ENCODE measurements around the gene MUC4. TPM values are rescaled to one million over a fixed set of nuclear protein-coding genes. Genes with fewer than 3 reads are reported as not detected.
A peak's percentile ranks its signal among the peaks of the same experiment; 100 is the strongest.
"Not testable (repeated sequence)": the region's sequence is repeated elsewhere in the genome, so short reads cannot be mapped to it uniquely, and the experiment has no call there.

The MUC4 gene
- polyA plus RNA-seq, 3 donors = 0.61 to 2.0 (median 1.0) TPM

- no peak for DNase-seq
Measured at GRCh38 chr3:195788711-195789581, 22.8 kb downstream of the MUC4 start.

DNA sequence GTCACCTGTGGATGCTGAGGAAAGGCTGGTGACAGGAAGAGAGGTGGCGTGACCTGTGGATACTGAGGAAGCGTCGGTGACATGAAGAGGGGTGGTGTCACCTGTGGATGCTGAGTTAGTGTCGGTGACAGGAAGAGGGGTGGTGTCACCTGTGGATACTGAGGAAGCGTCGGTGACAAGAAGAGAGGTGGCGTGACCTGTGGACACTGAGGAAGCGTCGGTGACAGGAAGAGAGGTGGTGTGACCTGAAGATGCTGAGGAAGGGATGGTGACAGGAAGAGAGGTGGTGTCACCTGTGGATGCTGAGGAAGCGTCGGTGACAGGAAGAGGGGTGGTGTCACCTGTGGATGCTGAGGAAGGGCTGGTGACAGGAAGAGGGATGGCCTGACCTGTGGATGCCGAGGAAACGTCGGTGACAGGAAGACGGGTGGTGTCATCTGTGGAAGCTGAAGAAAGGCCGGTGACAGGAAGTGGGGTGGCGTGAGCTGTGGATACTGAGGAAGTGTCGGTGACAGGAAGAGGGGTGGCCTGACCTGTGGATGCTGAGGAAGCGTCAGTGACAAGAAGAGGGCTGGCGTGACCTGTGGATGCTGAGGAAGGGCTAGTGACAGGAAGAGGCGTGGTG, 25.8 kb downstream of the MUC4 start:
- DNase-seq = not testable (repeated sequence)

DNA sequence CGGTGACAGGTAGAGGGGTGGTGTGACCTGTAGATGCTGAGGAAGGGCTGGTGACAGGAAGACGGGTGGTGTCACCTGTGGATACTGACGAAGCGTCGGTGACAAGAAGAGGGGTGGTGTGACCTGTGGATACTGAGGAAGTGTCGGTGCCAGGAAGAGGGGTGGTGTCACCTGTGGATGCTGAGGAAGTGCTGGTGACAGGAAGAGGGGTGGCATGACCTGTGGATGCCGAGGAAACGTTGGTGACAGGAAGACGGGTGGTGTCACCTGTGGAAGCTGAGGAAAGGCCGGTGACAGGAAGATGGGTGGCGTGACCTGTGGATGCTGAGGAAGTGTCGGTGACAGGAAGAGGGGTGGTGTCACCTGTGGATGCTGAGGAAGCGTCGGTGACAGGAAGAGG, 27.7 kb downstream of the MUC4 start:
- DNase-seq = not testable (repeated sequence)

GRCh38 chr3:195781236-195781635, 30.5 kb downstream of the MUC4 start:
- not testable (repeated sequence) for DNase-seq

DNA sequence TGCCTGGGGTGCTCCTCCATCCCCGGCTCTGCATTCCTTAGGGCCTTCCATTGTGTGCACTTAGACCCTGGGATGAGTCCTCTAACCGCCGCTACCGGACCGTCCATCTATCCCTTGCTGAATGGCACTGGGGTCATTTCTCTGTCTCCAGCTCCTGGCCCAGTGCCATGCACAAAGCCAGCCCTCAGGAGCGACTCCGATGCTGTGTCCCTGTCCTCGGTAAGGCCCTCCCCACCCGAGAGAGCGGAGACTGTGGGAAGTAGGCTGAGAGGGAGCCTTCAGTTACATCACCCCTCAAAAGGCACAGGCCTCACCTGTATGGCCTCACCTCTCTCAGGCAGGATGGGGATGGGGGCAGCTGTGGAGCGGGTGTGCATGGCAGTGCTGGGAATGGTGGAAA, 33.8 kb downstream of the MUC4 start:
- DNase-seq = no peak

DNA sequence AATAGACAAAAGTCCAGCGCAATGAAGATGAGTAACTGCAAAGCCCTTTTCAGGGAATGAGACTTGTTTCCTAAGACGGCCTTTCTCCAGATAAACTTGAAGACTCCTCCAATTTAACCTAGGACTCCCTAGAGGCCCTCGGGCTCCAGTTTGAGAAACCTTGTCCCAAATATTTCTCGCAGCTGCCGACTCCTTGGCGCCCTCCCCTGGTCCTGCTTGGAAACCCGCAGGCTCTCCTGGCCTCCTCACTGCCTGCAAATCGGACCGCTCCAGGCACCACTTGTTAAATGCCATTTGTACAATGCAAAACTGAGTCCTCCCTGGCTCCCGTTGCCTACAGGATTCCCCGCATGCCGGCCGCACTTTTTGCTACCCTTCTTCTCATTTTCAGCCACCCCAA, 36.8 kb downstream of the MUC4 start:
- peak; percentile 20 for DNase-seq

GRCh38 chr3:195773956-195774537, 37.7 kb downstream of the MUC4 start:
- no peak for DNase-seq

- no peak for DNase-seq
Measured at GRCh38 chr3:195771646-195772300, 40.0 kb downstream of the MUC4 start.

DNA sequence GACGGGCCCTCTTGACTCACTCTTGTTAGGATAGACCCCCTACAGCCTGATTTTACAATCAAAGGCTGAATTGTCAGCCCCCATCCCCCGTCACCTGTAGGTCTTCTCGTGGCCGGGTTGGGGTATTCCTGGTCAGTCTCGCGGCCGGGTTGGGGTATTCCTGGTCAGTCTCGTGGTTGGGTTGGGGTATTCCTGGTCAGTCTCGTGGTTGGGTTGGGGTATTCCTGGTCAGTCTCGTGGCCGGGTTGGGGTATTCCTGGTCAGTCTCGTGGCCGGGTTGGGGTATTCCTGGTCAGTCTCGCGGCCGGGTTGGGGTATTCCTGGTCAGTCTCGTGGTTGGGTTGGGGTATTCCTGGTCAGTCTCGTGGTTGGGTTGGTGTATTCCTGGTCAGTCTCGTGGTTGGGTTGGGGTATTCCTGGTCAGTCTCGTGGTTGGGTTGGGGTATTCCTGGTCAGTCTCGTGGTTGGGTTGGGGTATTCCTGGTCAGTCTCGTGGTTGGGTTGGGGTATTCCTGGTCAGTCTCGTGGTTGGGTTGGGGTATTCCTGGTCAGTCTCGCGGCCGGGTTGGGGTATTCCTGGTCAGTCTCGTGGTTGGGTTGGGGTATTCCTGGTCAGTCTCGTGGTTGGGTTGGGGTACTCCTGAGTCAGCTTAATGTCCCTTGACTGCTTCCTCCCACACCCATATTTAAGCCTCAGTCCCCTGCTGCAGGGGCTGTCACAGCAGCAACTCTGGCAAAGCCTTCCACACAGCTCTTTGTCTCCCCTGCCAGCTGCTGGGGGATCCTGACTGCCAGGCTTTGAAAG, 40.7 kb downstream of the MUC4 start:
- DNase-seq = not testable (repeated sequence)

DNA sequence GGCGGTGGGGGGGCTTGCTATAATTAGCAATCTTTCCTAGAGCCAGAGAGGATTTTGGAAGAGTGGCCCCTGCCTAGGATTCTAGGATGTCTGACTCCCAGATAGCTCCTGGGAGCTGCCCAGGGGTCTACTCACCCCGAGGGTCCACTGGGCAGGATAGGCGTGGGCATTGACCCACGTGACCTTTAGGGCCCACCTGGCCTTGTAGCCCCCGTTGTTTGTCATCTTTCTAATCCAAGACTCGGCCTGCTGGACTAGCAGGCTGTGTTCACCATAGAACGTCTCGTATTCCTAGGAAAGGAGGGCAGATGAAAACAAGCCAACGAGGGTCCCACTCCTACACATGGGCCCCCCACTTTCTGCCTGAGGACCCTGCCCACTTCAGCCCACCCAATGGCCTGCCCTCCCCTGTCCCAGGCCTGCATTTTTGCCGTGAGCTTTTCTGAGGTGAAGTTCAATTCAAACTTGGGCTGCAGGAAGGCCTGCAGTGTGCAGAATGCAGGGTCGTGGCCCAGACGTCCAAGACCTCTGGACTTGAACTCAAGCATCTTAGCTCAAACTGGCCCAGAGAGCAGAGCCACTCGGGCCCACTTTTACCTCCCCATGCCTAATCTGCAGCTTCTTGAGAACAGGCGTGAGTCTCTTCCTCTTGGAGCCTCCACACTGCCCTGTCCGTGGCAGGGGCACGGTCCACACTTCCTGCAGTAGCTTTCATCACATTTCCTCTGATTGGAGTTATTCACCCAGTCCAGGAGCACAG, 41.5 kb downstream of the MUC4 start:
- DNase-seq = no peak

GRCh38 chr3:195769551-195769950, 42.2 kb downstream of the MUC4 start:
- DNase-seq = no peak

GRCh38 chr3:195768831-195769303, 42.9 kb downstream of the MUC4 start:
- DNase-seq = no peak

DNA sequence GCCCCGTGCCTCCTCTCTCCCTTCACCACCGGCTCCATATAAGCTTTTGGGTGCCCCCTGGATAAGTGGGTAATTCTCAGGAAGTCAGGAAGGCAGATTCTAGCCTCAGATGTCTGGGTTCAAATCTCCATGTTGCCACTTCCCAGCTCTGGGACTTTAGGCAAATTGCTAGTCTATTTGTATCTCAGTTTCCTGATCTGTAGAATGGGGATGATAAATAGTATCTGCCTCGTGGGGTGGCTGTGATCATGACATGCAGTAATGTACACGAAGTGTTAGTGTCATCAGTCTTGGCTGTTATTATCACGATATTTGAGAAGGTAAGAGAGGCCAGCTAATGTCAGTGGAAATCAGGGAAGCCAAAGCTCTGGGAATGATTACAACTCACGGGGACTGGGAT, 43.3 kb downstream of the MUC4 start:
- no peak for DNase-seq

GRCh38 chr3:195767792-195768191, 43.9 kb downstream of the MUC4 start:
- no peak for DNase-seq

- DNase-seq = no peak
Measured at GRCh38 chr3:195766671-195767070, 45.1 kb downstream of the MUC4 start.

DNA sequence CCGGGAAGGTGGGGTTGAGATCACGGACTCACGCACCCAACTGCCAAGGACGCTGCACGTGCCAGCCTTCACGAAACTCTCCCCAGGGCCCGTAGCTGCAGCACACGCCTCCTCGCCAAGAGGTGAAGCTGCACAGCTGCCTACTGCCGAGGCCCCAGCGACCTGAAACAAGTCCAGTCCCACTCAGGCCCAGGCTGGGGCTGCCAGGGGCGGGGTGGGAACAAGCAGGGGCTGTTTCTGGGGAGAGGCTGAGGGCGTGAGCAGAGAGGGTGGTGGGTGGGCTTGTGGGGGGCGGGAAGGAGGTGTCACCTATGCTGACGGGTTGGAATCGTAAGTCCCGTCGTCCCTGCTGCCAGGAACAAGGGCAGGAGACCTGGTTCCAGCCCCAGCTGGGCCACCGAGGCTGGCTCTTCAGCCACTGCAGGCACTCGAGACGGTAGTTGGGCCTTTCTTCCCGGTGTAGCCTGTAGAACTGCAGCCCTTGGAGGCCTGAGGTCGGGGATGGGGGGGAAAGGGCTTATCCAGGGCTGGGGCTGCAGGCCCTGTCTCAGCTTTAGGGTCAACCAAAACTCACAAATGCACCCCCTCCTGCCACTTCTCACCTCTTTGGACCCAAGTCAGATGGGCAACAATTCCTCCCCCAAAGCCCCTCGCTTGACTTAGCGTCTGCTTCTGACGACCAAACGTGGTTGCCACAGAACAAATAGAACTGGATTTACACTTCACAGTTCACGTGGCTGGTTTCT, 46.6 kb downstream of the MUC4 start:
- DNase-seq = no peak

- no peak for DNase-seq
Measured at GRCh38 chr3:195763843-195764825, 47.6 kb downstream of the MUC4 start.

DNA sequence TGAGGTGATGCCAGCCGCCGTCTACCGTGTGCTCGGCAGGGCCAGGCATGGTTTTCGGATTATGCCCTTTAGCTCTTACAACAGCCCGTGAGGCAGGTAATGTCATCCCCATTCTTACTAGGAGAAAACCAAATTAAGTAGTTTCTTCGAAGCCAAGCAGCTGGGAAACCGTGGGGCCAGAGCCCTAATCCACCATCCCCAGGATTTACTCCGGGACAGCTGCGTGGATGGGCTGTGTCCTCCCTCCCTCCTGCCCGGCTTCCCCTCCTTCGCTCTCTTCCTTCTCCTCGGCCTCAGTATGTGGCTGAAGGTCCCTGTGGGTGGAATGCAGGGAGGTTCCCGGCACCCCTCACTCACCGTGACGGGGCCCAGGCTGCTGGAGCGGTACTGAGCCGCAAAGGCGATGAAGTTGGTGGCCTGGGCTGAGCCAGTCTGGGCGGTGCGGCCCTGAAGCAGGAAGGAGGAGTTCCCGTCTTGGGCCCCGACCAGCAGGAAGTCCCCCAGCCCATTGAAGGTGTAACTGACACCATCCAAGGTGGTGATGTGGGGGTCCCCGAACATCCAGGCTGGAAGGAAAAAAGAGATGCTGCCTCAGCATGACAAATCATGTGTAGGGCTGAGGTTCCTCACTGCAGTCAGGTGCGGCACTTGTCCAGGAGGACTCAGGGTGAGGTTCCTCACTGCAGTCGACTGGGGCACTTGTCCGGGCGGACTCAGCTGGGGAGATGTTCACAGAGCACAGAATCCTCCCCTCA, 48.5 kb downstream of the MUC4 start:
- DNase-seq = no peak

All from renal pelvis (tissue), 4 donors.